Stimulated activated effector memory CD8-positive, alpha-beta T cell treated with anti-CD3 and anti-CD28 coated beads, Interleukin-12 subunit alpha, Interleukin-12 subunit beta, amount 100 ng/mL, for 72 hours (primary cell): ENCODE measurements around the gene CROCC2.
A peak's percentile ranks its signal among the peaks of the same experiment; 100 is the strongest.

Experiments used
- ATAC-seq: fragments of 150-1000 bp; cut with Tn5 transposase; 2 replicates; pipeline ENCODE4 v1.10.0; 2021
- DNase-seq, 2 donors: peaks; one replicate each; pipeline ENCODE4 v3.0.0; 2021 to 2022; ENCODE audit warnings: low spot score in 2 of 2
- H3K27ac Mint-ChIP-seq: one replicate; pipeline ENCODE4 v1.8.0; 2022; ENCODE audit warnings: mild to moderate bottlenecking, mixed read lengths
- H3K36me3 Mint-ChIP-seq: one replicate; pipeline ENCODE4 v1.8.0; 2022; ENCODE audit warnings: mild to moderate bottlenecking, mixed read lengths
- H3K4me1 Mint-ChIP-seq: one replicate; pipeline ENCODE4 v1.8.0; 2022; ENCODE audit warnings: mixed read lengths
- H3K4me3 Mint-ChIP-seq: one replicate; pipeline ENCODE4 v1.8.0; 2022; ENCODE audit warnings: mild to moderate bottlenecking, mixed read lengths
- H3K9me3 Mint-ChIP-seq: one replicate; pipeline ENCODE4 v1.8.0; 2022; ENCODE audit warnings: mixed read lengths

CROCC2 gene

DNA sequence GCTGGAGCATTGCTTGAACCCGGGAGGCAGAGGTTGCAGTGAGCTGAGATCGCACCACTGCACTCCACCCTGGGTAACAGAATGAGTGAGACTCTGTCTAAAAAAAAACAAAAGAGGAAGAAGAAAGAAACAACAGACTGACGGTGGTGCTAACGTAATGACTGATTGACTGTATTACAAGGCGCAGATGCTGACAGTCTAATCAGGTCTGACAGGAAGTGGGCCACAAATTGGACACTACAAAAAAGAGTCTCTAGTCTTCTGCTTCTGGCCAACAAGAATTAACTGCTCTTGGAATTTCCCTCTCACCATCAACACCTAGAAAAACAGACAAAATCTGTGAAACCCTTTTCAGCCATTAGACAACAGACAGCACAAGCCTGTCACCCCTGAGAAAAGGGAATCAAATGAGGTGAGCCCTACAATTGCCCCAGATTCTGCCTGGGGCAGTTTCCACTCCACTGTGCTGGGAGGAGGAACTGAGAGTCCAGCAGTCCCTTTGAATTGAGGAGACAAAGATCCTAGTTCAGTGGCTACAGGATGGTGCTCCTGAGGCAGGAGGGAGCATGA lies 135.5 kb downstream of the CROCC2 start:
- Mint-ChIP-seq H3K27ac (peak overlapping the region; percentile 50), H3K36me3 (no peaks in the 10 kb centered on the region), H3K4me1 (peaks cover 14% of the 10 kb centered on the region), H3K9me3 (no peaks in the 10 kb centered on the region), H3K4me3 (no peak overlapping the region)
- peak; percentile 64 for ATAC-seq
- DNase-seq: no peak
